ENCODE results near the gene HOTAIR. TPM values are rescaled to one million over a fixed set of nuclear protein-coding genes. Genes with fewer than 3 reads are reported as not detected.

Gene HOTAIR
- polyA plus RNA-seq, 3 donors: 1.5 to 3.6 (median 1.6) TPM

GRCh38 chr12:54011665-54012532 is 37.1 kb upstream of the HOTAIR start:
- no peak for DNase-seq

GRCh38 chr12:54010972-54011664 is 36.4 kb upstream of the HOTAIR start:
- DNase-seq: no peak

GRCh38 chr12:54010053-54010971 is 35.6 kb upstream of the HOTAIR start:
- DNase-seq: no peak

- DNase-seq: no peak
These were observed 34.7 kb upstream of the HOTAIR start for GRCh38 chr12:54009171-54010052.

GRCh38 chr12:54008260-54008552 is 33.5 kb upstream of the HOTAIR start:
- DNase-seq: no peak

- no peak for DNase-seq
These were observed 32.9 kb upstream of the HOTAIR start for GRCh38 chr12:54007538-54008259.

- DNase-seq: no peak
These were observed 31.9 kb upstream of the HOTAIR start for GRCh38 chr12:54006559-54007220.

GRCh38 chr12:54005853-54006558 is 31.3 kb upstream of the HOTAIR start:
- DNase-seq: peak; percentile 93

GRCh38 chr12:54005531-54005852 is 30.7 kb upstream of the HOTAIR start:
- no peak for DNase-seq

GRCh38 chr12:54004841-54005530 is 30.2 kb upstream of the HOTAIR start:
- DNase-seq: no peak

- no peak for DNase-seq
These were observed 29.5 kb upstream of the HOTAIR start for GRCh38 chr12:54004063-54004840.

GRCh38 chr12:54003625-54004024 is 28.9 kb upstream of the HOTAIR start:
- DNase-seq: no peak

GRCh38 chr12:54002915-54003389 is 28.2 kb upstream of the HOTAIR start:
- DNase-seq: no peak

- DNase-seq: no peak
These were observed 27.6 kb upstream of the HOTAIR start for GRCh38 chr12:54002278-54002914.

GRCh38 chr12:54001283-54002187 is 26.8 kb upstream of the HOTAIR start:
- DNase-seq: no peak
